Mucosa of descending colon (tissue), 3 donors: ENCODE data around the gene PEX13. TPM values are rescaled to one million over a fixed set of nuclear protein-coding genes. Genes with fewer than 3 reads are reported as not detected.

ENCODE experiments used
- ATAC-seq: fragments of 200-7000 bp; cut with Tn5 transposase; one replicate; pipeline ENCODE4 v1.9.1; 2020; ENCODE audit warnings: mild to moderate bottlenecking, moderate library complexity
- DNase-seq, 3 donors: peaks; one replicate each; pipeline ENCODE4 v3.0.0-alpha.2; 2020
- H3K36me3 ChIP-seq: fragments of 200-600 bp; one replicate; pipeline ENCODE4 v1.8.0; 2021; ENCODE audit warnings: low read depth, mild to moderate bottlenecking
- H3K4me1 ChIP-seq: fragments of 200-600 bp; one replicate; pipeline ENCODE4 v1.8.0; 2021; ENCODE audit warnings: low read depth, mild to moderate bottlenecking
- H3K4me3 ChIP-seq: fragments of 200-600 bp; one replicate; pipeline ENCODE4 v1.8.0; 2021; ENCODE audit warnings: mild to moderate bottlenecking
- H3K9me3 ChIP-seq: fragments of 200-600 bp; one replicate; pipeline ENCODE4 v1.8.0; 2021; ENCODE audit warnings: mild to moderate bottlenecking
- intact Hi-C, 2 donors: fragments of 100-400 bp; cut with DNase I in 1 of 2; cut with micrococcal nuclease in 1 of 2; formaldehyde crosslinking; loops; one replicate each; pipeline versions ENCODE4 v1.11.0 to v1.11.1; 2022; cut with DNase I, micrococcal nuclease
- total RNA-seq, 3 donors: library from RNA; stranded (reverse); fragmentation: NEBNext Ultra II Directional in 2 of 3; extraction: Animal tissue kit (Norgen Biotek cat#: 25700) in 2 of 3; gene quantifications; one replicate each; pipeline versions ENCODE4 v1.2.1 to v1.2.4, GENCODE V29; 2021 to 2023
- TF ChIP-seq, protein P1 (sequence below): fragments of 200-600 bp; IDR thresholded peaks from one replicate; pipeline ENCODE4 v1.8.0; 2022; ENCODE audit warnings: antibody characterized with exemption, mild to moderate bottlenecking
- donor health status: DM: no; HTN: no; CAD: no; lungs with moderate emphysema.
- donor health status: DM: no; HTN: no; CAD: no.
- donor health status: DM: no; HTN: yes; CAD: no.

PEX13 gene
- total RNA-seq, 3 donors from 2014 or later: 24.9 to 34.9 (median 28.9) TPM

DNA sequence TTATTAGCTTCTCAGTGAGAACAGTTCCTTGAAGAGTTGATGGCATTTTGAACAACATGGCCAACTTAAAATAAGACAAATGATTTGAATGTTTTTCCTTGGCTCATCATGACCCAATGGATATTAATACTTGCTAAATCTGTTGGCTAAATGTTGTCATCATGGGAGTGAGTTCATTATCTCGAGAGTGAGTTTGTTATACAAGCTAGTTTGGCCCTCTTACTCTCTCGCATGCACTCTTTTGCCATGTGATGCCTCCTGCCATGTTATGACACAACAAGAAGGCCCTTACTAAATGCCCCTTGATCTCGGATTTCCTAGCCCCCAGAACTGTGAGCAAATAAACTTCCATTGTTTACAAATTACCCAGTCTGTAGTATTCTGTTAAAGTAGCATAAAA is 25.3 kb downstream of the PEX13 start:
- DNase-seq: no peak
- no peaks in the 10 kb centered on the region for H3K36me3 ChIP-seq
- no peaks in the 10 kb centered on the region for H3K9me3 ChIP-seq
- no peak for ATAC-seq
- TF ChIP-seq, protein P1, sequence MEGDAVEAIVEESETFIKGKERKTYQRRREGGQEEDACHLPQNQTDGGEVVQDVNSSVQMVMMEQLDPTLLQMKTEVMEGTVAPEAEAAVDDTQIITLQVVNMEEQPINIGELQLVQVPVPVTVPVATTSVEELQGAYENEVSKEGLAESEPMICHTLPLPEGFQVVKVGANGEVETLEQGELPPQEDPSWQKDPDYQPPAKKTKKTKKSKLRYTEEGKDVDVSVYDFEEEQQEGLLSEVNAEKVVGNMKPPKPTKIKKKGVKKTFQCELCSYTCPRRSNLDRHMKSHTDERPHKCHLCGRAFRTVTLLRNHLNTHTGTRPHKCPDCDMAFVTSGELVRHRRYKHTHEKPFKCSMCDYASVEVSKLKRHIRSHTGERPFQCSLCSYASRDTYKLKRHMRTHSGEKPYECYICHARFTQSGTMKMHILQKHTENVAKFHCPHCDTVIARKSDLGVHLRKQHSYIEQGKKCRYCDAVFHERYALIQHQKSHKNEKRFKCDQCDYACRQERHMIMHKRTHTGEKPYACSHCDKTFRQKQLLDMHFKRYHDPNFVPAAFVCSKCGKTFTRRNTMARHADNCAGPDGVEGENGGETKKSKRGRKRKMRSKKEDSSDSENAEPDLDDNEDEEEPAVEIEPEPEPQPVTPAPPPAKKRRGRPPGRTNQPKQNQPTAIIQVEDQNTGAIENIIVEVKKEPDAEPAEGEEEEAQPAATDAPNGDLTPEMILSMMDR: no peak
- intact Hi-C loops: no loop called here
- no peaks in the 10 kb centered on the region for H3K4me1 ChIP-seq
- no peak overlapping the region for H3K4me3 ChIP-seq

DNA sequence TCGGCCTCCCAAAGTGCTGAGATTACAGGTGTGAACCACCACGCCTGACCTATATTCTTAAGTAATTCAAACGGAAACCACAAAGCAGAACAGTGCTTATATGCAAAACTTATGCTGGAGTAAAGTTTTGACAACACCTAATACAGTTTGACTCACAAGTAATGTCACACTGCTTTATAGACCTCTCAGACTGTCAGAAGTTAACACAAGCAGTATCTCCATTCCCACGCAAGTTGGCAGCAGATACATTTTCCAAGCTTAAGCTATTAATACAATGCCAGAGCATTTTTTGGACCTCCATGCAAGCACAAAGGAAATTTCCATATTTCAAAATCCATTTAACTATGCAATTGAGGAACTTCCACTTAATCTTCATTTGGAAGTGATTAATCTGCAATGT is 27.1 kb downstream of the PEX13 start:
- peaks cover 9% of the 10 kb centered on the region for H3K36me3 ChIP-seq
- TF ChIP-seq, protein P1: no peak
- ATAC-seq (no peak), DNase-seq (no peak)
- intact Hi-C loops: no loop called here
- H3K9me3 ChIP-seq: no peaks in the 10 kb centered on the region
- no peak overlapping the region for H3K4me3 ChIP-seq
- H3K4me1 ChIP-seq: no peaks in the 10 kb centered on the region

DNA sequence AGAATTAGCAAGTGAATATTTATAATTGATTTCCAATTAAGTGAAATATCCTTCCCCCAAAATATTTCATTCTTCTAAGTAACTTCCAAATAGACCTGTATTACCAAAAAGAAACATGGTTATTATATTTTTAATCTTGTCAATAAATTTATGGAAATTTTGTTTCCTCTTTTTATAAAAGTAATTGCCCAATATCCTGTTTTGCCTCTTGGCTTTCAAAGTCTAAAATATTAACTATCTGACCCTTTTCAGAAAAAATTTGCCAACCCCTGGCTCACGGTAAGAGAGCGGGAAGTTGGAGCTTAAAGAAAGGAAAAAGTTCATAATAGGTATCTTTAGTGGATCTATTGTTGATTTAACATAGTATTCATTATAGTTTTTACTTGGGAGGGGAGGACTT is 27.7 kb downstream of the PEX13 start:
- Histone ChIP-seq H3K36me3 (peaks cover 9% of the 10 kb centered on the region), H3K4me3 (no peak overlapping the region), H3K9me3 (no peaks in the 10 kb centered on the region), H3K4me1 (no peaks in the 10 kb centered on the region)
- TF ChIP-seq, protein P1: no peak
- no peak for ATAC-seq
- intact Hi-C loops: no loop called here
- no peak for DNase-seq

DNA sequence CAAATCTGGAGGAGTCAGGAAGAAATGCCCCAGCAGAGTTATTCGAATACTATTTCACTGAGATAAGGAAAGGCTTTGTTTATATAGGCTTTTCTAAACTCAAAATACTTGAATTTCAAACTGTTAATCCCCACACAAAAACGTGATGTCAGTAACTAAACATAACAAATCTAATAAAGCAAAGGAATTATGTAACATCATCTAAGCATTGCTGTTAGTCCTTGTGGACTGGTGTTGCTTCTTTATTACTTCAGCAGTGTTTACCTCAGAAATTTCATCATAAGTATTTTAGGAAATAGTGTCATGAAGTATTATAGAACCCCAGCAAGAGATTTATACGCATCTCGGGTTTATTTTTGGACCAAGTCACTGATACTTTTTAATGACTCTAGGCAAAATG is 28.5 kb downstream of the PEX13 start:
- TF ChIP-seq, protein P1: no peak
- H3K9me3 ChIP-seq: no peaks in the 10 kb centered on the region
- H3K4me1 ChIP-seq: no peaks in the 10 kb centered on the region
- H3K4me3 ChIP-seq: no peak overlapping the region
- ATAC-seq (no peak), DNase-seq (no peak)
- intact Hi-C loops: no loop called here
- H3K36me3 ChIP-seq: peaks cover 9% of the 10 kb centered on the region

DNA sequence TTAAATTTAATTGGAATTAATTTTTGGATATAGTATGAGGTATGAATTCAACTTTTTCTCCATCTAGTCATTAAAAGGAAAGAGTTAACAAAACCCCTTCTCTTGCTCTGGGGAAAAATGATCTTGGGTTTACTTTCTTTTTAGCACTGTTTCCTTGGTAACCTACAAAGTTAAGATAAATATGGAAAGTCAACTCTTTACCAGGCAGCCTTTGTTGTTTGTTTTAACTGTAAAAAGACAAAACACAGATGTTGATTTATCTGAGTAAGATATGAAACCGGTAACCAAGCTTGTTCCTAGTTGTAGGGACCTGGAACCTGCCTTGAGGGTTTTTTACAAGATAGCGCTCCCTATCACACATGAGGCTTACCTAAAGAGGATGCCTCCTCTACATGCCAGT is 38.0 kb downstream of the PEX13 start:
- Histone ChIP-seq H3K4me1 (no peaks in the 10 kb centered on the region), H3K9me3 (no peaks in the 10 kb centered on the region), H3K36me3 (no peaks in the 10 kb centered on the region), H3K4me3 (no peak overlapping the region)
- ATAC-seq (no peak), DNase-seq (no peak)
- intact Hi-C loops: no loop called here
- TF ChIP-seq, protein P1: no peak

DNA sequence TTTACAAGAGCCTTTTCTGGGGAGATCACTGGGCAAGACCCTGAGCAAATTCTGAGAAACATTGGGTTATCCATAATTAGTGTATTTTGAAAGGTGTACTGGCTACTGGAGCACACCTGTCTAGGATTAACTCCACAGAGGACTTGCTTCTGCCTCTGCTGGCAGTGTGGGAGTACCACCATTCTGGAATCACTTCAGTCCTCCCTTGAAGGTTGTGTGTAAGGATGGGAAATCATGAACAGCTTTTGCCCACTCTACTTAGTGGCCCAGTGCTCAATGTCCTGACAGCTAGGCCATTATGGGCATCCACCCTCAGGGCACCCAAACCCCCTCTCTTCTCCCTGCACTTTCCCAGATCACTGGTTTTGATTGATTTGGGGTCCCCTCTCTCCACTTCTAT is 40.0 kb downstream of the PEX13 start:
- intact Hi-C loops: no loop called here
- Histone ChIP-seq H3K4me1 (no peaks in the 10 kb centered on the region), H3K9me3 (no peaks in the 10 kb centered on the region), H3K4me3 (no peak overlapping the region), H3K36me3 (no peaks in the 10 kb centered on the region)
- DNase-seq: no peak
- TF ChIP-seq, protein P1: no peak
- ATAC-seq: no peak
